GM21360 (cell line): Measurements from ENCODE around the gene FAM25A.
"Not testable (repeated sequence)": the region's sequence is repeated elsewhere in the genome, so short reads cannot be mapped to it uniquely, and the experiment has no call there.

Experiments used
- ATAC-seq: cut with Tn5 transposase; IDR thresholded peaks from one replicate; pipeline ENCODE4 v1.9.1; 2021; ENCODE audit warnings: mild to moderate bottlenecking, moderate library complexity; ENCODE audit not compliant: unreplicated experiment

FAM25A gene

DNA sequence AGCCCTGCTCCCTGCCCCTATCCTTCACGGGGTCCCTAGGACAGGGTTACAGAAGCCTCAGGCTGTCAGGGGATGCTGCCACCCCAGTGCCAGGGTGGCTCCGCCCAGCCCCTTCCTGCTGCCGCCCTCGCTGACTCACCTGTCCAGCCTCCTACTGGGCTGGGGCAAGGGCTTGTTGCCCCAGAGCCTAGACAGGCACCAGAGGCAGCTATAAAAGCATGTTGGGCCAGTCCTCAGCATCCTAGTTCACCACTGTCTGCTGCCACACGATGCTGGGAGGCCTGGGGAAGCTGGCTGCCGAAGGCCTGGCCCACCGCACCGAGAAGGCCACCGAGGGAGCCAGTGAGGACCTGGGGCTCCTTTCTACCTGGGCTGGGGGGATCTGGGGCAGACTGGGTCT, at the start of gene FAM25A:
Gene FAM25A (plus strand): TSS at position 239 of the 400 bp plus-strand sequence. CDS start 31 bp downstream, at position 270.
- ATAC-seq, result not testable (repeated sequence)

DNA sequence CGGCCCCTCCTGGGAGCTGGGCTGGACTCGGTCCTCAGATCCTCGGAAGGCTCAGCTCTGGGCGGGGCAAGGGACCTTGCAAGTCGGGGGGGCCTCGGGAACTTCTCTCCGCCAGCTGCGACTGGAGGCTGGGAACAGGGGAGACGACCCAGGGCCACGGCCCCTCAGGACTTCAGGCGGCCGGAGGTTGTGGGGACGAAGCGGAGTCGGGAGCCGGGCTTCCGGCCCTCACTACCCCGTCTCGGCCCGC, 49.2 kb upstream of the FAM25A start:
- ATAC-seq, result no peak

DNA sequence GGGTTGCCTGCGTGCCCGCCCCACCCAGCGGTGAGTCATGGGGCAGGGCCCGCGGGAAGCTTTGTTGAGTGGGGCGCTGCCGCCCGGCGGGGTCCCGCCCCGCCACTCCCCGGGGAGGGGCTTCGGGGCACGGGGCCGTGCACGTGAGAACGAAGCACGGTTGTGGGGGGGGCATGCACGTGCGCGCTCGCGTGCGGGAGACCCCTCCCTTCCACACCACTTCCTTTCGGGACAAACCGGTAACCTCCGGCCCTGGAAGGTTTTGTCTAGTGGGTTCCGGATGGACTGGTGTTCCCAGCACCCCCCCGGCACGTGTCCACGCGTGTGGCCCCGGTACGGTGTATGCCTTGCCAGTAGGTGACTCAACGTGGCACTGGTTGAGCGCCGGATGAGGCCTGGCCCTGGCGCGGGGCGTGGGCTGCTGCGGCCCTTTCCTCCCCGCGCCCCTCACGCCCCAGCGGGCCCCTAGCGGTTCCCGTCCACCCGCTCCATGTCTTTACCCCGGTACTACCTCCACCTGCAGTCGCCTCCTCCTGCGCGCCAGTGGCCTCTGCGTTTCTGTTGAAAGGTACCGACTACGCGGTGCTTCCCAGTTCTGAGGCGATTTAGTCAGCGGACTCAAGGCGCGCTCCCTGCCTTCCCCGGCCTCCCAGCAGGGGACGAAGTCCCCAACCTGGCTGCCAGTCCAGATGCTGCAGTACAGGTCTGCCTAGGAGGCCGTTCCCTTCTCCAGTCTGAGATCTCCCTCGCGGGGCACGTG, 48.7 kb upstream of the FAM25A start:
- ATAC-seq, result peak; percentile 69

DNA sequence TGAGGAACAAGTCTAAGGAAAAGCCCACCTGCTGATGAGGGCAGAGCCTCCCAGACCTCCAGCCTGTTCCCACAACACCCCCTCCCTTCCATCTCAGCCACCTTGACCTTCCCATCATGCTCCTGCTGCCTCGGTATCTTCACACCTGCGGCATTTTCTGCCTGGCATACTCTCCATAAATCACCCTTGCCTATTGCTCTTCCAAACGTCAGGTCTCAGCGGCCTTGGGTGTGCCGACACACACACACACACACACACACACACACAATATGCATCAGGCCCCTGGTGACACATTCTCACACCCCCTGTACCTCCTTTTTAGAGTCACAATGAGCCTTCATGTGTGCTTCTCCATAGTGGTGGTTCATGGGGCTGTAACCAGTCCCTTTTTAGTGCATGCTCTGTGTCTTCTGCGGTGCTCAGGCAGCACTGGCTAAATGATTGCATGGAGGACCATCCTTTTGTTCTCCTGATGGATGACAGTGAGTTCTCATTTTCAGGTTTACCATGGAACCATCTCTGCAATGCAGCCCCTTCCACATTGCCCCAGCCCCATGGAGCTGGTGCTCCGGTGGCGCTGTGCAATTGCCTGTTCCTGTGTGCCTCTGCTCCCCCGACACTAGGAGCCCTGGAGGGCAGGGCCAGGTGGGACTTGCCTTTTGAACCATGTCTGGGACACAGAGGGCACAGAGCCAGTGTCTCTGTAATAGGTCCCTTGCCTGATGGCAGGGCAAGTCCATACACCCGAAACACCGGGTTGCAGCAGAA, 47.3 kb upstream of the FAM25A start:
- no peak for ATAC-seq

DNA sequence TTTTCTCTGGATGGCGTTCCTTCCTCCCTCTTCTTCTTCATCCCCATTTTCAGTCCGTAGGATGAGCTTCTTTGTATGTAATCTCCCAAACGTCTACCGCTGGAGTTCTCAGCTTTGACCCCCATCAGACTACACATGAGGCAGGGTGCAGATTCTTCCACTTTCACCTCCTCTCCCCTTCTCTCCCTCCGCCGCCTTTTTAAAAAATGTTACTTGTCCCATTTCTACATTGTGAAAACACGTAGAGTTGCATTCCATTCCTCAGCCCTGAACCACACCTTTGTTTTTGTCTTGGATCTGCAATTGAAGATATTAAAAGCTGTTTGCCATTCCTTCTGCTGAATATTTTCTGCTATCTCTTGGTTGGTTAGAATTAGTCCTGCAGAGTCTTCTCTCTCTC, 45.6 kb upstream of the FAM25A start:
- ATAC-seq, result no peak

DNA sequence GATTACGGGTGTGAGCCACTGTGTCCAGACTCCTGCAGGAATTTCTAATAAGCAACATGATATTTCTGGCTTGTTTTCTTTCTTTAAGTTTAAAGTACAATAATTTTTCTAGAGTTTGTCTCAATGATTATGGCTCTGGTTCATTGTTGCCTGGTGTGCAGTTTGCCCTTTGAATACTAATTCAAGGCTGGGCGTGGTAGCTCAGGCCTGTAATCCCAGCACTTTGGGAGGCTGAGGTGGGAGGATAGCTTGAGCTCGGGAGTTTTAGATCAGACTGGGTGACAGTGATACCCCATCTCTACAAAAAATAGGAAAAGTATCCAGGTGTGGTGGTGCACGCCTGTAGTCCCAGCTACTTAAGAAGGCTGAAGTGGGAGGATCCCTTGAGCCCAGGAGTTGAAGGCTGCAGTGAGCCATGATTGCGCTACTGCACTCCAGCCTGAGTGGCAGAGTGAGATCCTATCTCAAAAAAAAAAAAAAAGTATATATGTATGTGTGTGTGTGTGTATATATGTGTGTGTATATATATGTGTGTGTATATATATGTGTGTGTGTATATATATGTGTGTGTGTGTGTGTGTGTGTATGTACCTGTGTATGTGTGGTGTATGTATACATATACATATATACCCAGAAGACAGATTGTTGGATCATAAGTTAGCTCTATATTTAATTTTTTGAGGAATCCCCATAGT, 43.6 kb upstream of the FAM25A start:
- ATAC-seq, result no peak

DNA sequence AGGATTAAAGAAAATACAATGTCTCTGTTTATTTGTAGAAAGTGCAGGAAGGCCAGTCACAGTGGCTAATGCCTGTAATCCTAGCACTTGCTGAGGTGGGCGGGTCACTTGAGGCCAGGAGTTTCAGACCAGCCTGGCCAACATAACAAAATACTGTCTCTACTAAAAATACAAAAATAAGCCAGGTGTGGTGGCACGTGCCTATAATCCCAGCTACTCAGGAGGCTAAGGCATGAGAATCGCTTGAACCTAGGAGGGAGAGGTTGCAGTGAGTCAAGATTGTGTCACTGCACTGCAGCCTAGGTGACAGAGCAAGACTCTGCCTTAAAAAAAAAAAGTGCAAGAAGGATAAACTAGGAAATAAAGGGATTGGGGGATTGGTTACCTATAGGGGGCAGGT, 41.6 kb upstream of the FAM25A start:
- ATAC-seq, result not testable (repeated sequence)

DNA sequence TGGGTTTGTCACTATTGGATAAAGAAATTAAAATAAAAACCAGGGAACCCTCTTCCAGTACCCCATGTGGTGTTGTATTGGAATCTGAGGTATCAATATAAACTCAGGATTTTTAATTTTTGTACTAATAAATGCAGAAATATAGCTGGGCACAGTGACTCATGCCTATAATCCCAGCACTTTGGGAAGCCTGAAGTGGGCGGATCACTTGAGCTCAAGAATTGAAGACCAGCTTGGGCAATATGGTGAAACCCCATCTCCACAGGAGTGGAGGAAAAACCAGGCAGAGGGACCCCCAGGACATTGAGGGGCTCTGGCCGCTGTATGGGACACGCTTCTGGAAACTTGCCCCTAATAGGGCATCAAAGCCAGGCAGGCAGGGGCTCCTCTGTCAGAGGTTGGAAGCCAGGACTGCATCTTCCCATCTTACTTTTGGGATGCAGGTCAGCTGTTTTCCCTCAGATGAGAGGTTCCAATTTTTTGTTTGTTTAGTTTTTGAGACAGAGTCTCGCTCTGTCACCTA, 40.7 kb upstream of the FAM25A start:
- no peak for ATAC-seq

DNA sequence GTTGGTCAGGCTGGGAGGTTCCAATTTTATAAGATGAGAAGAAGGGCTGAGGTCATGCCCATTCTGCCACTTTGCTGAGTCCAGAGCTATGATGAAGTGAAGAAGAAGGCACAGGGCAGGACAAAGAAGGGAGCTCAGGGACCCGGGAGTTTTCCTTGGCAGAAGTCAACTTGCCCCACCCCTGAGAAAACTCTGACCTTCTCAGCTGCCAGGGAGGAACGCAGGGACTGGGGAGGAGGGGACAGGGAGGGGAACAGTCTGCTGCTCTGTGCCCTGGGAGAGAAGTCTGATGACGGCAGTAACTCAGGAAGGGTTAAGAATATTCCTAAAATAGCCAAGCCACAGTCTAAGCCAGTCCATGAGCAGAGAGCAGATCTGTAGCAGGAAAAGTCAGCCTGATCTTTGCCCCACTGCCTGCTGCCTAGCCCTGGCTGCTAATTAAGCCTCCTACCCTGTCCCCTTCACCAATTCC, 40.1 kb upstream of the FAM25A start:
- ATAC-seq, result no peak

DNA sequence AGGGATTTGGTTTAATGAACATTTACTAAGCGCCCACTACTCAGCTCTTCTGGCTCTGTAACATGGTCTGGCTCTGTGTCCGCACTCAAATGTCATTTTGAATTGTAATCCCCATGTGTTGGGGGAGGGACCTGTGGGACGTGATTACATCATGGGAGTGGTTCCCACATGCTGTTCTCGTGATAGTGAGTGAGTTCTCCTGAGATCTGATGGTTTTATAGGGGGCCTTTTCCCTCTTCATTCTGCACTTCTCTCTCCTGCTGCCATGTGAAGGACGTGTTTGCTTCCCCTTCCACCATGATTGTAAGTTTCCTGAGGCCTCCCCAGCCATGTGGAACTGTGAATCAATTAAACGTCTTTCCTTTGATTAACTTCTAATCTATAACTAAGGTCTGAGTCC, 39.1 kb upstream of the FAM25A start:
- not testable (repeated sequence) for ATAC-seq

DNA sequence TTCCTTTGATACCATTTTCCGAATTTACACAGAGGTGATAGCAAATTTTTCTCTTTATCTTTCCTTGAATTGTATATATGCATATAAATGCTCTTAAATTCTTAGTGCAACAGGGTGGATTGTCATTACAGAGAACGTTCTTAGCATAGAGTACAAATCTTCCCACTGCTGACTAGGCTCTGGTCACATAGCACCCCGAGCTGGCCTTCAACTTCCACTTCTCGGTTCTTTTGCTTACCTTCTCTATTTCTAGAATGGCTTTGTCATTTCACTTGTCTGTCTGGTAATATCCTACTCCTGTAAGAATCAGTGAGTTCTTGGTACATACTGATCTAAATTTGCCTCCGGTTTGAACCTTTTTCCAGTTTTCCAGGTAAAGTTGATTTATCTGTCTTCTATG, 38.4 kb upstream of the FAM25A start:
- ATAC-seq, result no peak

DNA sequence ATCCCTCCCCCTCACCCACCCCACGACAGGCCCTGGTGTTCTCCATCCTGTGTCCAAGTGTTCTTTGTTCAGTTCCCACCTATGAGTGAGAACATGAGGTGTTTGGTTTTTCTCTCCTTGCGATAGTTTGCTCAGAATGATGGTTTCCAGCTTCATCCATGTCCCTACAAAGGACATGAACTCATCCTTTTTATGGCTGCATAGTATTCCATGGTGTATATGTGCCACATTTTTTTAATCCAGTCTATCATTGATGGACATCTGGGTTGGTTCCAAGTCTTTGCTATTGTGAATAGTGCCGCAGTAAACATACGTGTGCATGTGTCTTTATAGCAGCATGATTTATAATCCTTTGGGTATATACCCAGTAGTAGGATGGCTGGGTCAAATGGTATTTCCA, 35.6 kb upstream of the FAM25A start:
- not testable (repeated sequence) for ATAC-seq

DNA sequence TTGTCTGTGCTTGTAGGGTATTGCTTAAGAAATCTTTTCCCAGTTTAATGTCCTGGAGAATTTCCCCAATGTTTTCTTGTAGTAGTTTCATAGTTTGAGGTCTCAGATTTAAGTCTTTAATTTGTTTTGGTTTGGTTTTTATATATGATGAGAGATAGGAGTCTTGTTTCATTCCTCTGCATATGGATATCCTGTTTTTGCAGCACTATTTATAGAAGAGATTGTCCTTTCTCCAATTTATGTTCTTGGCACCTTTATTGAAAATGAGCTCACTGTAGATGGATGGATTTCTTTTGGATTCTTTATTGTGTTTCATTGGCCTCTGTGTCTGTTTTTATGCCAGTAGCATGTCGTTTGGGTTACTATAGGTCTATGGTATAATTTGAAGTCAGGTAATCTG, 31.6 kb upstream of the FAM25A start:
- no peak for ATAC-seq

DNA sequence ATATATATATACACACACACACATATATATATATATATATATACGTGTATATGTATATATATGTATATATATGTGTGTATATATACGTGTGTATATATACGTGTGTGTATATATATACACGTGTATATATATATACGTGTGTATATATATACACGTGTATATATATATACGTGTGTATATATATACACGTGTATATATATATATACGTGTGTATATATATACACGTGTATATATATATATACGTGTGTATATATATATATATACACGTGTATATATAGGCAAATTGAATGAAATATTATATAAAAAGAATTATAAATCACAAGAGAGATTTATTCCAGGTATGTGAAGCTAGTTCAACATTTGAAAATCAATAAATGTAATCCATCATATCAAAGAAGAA, 28.7 kb upstream of the FAM25A start:
- not testable (repeated sequence) for ATAC-seq

DNA sequence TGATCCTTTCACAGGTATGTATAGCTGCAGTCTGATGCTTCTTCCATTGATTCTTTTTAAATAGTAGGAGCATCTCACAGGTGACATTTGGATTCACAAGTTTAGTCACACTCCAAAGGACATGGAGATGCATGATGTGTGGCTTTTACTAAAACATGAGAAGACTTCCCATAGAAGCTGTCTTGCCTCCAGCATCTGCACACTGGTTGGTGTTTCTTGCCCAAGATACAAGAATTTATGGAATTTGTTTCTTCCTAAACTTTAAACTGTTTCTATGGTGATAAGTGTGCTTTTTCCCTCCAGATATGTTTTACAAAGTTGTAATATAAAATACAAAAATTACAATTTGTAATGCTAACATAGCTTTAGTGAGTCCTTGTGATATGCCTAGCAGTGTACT, 27.6 kb upstream of the FAM25A start:
- no peak for ATAC-seq

DNA sequence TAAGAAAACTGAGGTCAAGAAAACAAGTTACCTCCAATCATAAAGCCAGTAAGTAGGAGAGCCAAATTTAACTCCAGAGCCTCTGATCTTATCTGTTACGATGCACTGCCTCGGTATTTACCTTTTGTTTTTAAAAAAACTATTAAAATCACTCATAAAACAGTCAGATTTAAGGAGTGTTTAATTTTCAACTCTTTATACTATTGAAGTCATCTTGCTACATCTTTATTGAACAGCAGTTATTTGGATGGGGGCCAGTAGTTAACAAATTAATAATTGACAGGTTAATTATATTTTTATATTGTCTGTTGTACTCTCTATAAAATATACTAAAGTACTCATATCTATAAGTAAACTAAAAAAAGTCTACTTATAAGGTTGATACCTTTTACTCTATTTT, 27.2 kb upstream of the FAM25A start:
- no peak for ATAC-seq

DNA sequence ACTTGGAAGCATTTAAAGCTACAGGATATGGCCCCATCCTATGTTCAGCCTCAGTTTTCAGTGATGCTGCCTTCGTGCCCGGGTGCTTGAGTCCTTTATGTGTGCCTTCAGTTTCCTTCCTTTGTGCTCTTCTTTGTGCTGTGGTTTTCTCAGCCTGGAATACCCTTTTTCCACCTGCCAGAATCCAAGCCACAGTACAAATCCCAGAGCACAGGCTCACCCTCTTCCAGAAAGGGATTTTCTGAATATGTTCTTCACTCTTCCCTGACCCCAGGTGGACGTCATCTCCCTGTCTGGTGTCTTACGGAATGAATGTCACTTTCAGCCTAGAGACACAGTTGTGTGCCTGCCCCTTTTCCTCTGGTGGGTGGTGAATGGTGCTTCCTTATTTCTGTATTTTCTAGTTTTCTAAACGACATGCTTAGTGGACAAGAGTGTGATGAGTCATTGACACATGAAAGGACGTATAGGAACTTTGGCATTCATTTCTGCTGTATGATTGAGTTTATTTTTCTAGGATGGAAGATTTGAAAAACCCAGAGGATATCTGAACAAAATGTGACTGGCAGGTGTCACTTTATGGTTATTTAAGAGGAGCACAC, 20.2 kb upstream of the FAM25A start:
- not testable (repeated sequence) for ATAC-seq

DNA sequence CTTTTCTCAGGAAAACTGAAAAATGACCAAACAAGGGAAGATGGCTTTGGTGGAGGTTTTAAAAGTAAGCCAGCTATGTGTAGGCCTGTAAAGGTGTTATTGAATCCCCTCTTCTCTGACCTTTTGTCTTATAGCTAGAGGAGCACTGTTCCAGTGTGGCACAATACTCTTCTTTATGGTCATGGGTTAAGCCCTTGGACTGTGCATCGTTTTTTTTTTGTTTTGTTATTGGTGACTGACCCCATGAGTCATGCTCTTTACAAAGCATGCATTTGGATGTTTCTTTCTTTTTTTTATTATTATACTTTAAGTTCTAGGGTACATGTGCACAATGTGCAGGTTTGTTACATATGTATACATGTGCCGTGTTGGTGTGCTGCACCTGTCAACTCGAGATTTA, 19.6 kb upstream of the FAM25A start:
- no peak for ATAC-seq

DNA sequence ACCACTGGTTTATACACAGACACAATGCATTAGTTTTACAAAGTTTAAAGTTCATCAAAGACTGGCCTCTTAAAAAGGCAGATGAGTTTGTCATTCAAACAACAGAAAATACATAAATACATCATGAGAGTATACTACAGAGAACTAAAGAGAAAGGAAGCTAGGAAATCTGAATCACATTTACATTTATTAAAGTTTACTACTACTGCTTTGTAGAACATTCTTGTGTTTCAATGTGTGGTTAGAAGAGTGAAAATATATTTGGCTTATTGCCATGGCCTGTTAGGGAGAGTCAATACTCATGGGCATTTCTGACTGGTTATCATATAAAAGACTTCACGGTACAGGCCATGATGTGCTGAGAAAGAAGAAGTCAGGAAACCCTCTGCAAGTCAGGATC, 13.0 kb upstream of the FAM25A start:
- ATAC-seq, result not testable (repeated sequence)

DNA sequence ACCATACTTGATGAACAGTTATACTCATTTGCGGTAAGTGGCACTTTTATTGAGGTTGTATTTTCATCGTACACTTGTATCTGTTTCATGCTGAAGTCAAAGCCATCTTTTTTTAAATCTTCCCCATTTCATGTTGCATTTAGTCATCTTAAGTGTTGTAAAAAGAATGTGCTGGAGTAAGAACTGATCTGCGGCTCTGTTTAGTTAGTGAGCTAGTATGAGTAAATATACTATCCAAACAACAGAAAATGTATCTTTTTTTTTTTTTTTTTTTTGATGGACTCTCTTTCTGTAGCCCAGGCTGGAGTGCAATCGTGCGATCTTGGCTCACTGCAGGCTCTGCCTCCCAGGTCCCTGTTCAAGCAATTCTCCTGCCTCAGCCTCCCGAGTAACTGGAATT, 12.4 kb upstream of the FAM25A start:
- ATAC-seq, result not testable (repeated sequence)

DNA sequence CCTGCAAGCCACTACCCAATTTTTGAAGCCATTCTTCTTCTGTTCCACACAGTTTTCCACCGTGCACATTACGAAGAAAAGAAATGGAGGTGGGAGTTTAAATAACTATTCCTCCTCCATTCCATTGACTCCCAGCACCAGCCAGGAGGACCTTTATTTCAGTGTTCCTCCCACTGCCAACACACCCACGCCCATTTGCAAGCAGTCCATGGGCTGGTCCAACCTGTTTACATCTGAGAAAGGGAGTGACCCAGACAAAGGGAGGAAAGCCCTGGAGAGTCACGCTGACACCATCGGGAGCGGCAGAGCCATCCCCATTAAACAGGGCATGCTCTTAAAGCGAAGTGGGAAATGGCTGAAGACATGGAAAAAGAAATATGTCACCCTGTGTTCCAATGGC, 11.8 kb upstream of the FAM25A start:
- not testable (repeated sequence) for ATAC-seq
